Measurements from ENCODE around the gene FAM114A2.
"Not testable (repeated sequence)": the region's sequence is repeated elsewhere in the genome, so short reads cannot be mapped to it uniquely, and the experiment has no call there.

FAM114A2 gene

GRCh38 chr5:154025951-154026350 is 12.8 kb downstream of the FAM114A2 start:
- Histone ChIP-seq H3K4me1 (ENCODE audit: insufficient read depth, low read length, severe bottlenecking) (no peaks in the 10 kb centered on the region), H3K4me3 (ENCODE audit: low read depth, low read length, poor library complexity, severe bottlenecking) (no peak overlapping the region), H3K9ac (ENCODE audit: low read length) (no peak overlapping the region), H3K79me2 (ENCODE audit: insufficient read depth, low read length) (no peaks in the 10 kb centered on the region), H4K20me1 (ENCODE audit: insufficient read depth, low read length) (no peaks in the 10 kb centered on the region), H3K27me3 (ENCODE audit: insufficient read depth, low read length) (no peaks in the 10 kb centered on the region), H3K36me3 (ENCODE audit: insufficient read depth, low read length) (peaks cover 38% of the 10 kb centered on the region), H3F3A (ENCODE audit: insufficient read depth, low read length) (no peaks in the 10 kb centered on the region), H3K4me2 (ENCODE audit: low read length) (no peak overlapping the region), H3K27ac (ENCODE audit: low read depth, low read length, poor library complexity, severe bottlenecking) (no peak overlapping the region), H2AFZ (ENCODE audit: low read length) (no peak overlapping the region), H3K9me3 (ENCODE audit: low read length) (no peaks in the 10 kb centered on the region), H3K9me2 (ENCODE audit: low read depth, low read length) (no peaks in the 10 kb centered on the region)
- TF ChIP-seq CTCF (IDR thresholded peaks at IDR 0.05; ENCODE audit: low read length) (no peak), EZH2 (IDR thresholded peaks at IDR 0.05; ENCODE audit: borderline replicate concordance, low read length) (no peak)

- H3K36me3 ChIP-seq (ENCODE audit: insufficient read depth, low read length), result peaks cover 12% of the 10 kb centered on the region
- not testable (repeated sequence) for H3K4me1 ChIP-seq (ENCODE audit: insufficient read depth, low read length, severe bottlenecking); H3K79me2 ChIP-seq (ENCODE audit: insufficient read depth, low read length); H3K27me3 ChIP-seq (ENCODE audit: insufficient read depth, low read length); H3K9ac ChIP-seq (ENCODE audit: low read length); H3K27ac ChIP-seq (ENCODE audit: low read depth, low read length, poor library complexity, severe bottlenecking); H3K9me3 ChIP-seq (ENCODE audit: low read length); H2AFZ ChIP-seq (ENCODE audit: low read length); H3K9me2 ChIP-seq (ENCODE audit: low read depth, low read length); H3K4me3 ChIP-seq (ENCODE audit: low read depth, low read length, poor library complexity, severe bottlenecking); H3F3A ChIP-seq (ENCODE audit: insufficient read depth, low read length); H4K20me1 ChIP-seq (ENCODE audit: insufficient read depth, low read length); H3K4me2 ChIP-seq (ENCODE audit: low read length)
These were observed 19.8 kb downstream of the FAM114A2 start for GRCh38 chr5:154018919-154019318.

- no peak overlapping the region for H2AFZ ChIP-seq (ENCODE audit: low read length)
- no peak for TF ChIP-seq CTCF (IDR thresholded peaks at IDR 0.05; ENCODE audit: low read length)
- TF ChIP-seq EZH2 (IDR thresholded peaks at IDR 0.05; ENCODE audit: borderline replicate concordance, low read length), result no peak
- H3K4me1 ChIP-seq (ENCODE audit: insufficient read depth, low read length, severe bottlenecking), result no peaks in the 10 kb centered on the region
These were observed 23.5 kb downstream of the FAM114A2 start for GRCh38 chr5:154015071-154015693.

GRCh38 chr5:154010660-154011059 is 28.1 kb downstream of the FAM114A2 start:
- Histone ChIP-seq H4K20me1 (ENCODE audit: insufficient read depth, low read length) (no peaks in the 10 kb centered on the region), H3K4me1 (ENCODE audit: insufficient read depth, low read length, severe bottlenecking) (no peaks in the 10 kb centered on the region), H3K9me2 (ENCODE audit: low read depth, low read length) (no peaks in the 10 kb centered on the region), H3K79me2 (ENCODE audit: insufficient read depth, low read length) (no peaks in the 10 kb centered on the region), H2AFZ (ENCODE audit: low read length) (no peak overlapping the region), H3K36me3 (ENCODE audit: insufficient read depth, low read length) (peaks cover 13% of the 10 kb centered on the region; the same call in 1 of the 2 replicates), H3K27ac (ENCODE audit: low read depth, low read length, poor library complexity, severe bottlenecking) (no peak overlapping the region), H3K27me3 (ENCODE audit: insufficient read depth, low read length) (no peaks in the 10 kb centered on the region), H3K4me3 (ENCODE audit: low read depth, low read length, poor library complexity, severe bottlenecking) (no peak overlapping the region), H3K4me2 (ENCODE audit: low read length) (no peak overlapping the region), H3K9me3 (ENCODE audit: low read length) (no peaks in the 10 kb centered on the region), H3K9ac (ENCODE audit: low read length) (no peak overlapping the region), H3F3A (ENCODE audit: insufficient read depth, low read length) (no peaks in the 10 kb centered on the region)
- TF ChIP-seq EZH2 (IDR thresholded peaks at IDR 0.05; ENCODE audit: borderline replicate concordance, low read length) (no peak), CTCF (IDR thresholded peaks at IDR 0.05; ENCODE audit: low read length) (no peak)

More at GRCh38 chr5:154015071-154015693, 23.5 kb downstream of the FAM114A2 start:
- Histone ChIP-seq H3F3A (ENCODE audit: insufficient read depth, low read length) (no peaks in the 10 kb centered on the region), H3K9me3 (ENCODE audit: low read length) (0 out of 2 replicates have a peak, but pooled peaks cover 3% of the 10 kb centered on the region), H4K20me1 (ENCODE audit: insufficient read depth, low read length) (no peaks in the 10 kb centered on the region), H3K27me3 (ENCODE audit: insufficient read depth, low read length) (no peaks in the 10 kb centered on the region), H3K36me3 (ENCODE audit: insufficient read depth, low read length) (peaks cover 20% of the 10 kb centered on the region), H3K9me2 (ENCODE audit: low read depth, low read length) (no peaks in the 10 kb centered on the region), H3K4me3 (ENCODE audit: low read depth, low read length, poor library complexity, severe bottlenecking) (no peak overlapping the region), H3K4me2 (ENCODE audit: low read length) (no peak overlapping the region), H3K27ac (ENCODE audit: low read depth, low read length, poor library complexity, severe bottlenecking) (no peak overlapping the region), H3K9ac (ENCODE audit: low read length) (no peak overlapping the region), H3K79me2 (ENCODE audit: insufficient read depth, low read length) (no peaks in the 10 kb centered on the region)

Data from OCI-LY1 (cell line).